HG03280 (cell line): ENCODE results near the gene SSBP2.

Experiments used
- ATAC-seq: cut with Tn5 transposase; IDR thresholded peaks from one replicate; pipeline ENCODE4 v1.9.1; 2021; ENCODE audit warnings: mild to moderate bottlenecking, moderate library complexity; ENCODE audit not compliant: unreplicated experiment

The SSBP2 gene

GRCh38 chr5:81751009-81751835, at the start of gene SSBP2:
TSS of gene SSBP2 (minus strand) at chr5:81751097. CDS start at chr5:81751042, 55 bp downstream.
- peak; percentile 79 for ATAC-seq

DNA sequence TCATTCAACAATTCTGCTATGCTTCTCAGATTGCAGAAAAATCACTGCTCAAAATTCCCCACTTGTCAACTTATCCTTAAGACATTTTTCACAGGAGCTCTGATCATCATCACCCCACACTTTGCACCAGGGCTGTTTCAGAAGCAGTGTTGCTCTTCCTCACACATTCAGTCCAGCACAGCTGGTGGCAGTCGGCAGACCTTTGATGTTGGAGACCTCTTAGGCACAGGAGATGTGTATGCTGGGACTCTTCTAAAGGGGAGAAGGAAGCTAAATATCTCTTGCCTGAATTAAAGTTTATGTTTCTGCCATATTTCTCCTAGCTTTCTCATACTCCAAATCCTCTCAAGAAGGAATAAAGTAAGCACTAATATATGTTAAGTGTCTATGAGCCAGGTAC, 44.8 kb upstream of the SSBP2 start:
- no peak for ATAC-seq

- no peak for ATAC-seq
These were observed 43.3 kb upstream of the SSBP2 start for GRCh38 chr5:81794226-81794625.

GRCh38 chr5:81790336-81790735, 39.4 kb upstream of the SSBP2 start:
- no peak for ATAC-seq

GRCh38 chr5:81789033-81789432, 38.1 kb upstream of the SSBP2 start:
- no peak for ATAC-seq

DNA sequence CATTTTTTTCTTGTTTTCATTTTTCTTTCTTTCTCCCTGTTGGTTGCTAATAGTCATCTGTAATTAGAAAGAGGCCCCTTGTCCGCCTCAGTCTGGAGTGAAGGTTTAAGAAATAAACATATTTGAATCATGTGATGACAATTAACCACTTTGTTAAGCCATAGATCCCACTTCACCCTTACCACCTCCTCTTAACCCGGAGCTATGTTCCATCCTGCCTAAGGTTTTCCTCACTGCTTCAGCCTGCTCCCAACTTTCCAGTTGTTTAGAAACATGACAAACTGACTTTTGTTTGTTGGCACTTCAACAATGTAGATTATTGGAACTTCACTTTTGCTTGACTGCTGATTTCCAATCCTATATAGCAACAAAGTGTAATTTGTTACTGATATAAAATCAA, 37.4 kb upstream of the SSBP2 start:
- ATAC-seq = no peak

DNA sequence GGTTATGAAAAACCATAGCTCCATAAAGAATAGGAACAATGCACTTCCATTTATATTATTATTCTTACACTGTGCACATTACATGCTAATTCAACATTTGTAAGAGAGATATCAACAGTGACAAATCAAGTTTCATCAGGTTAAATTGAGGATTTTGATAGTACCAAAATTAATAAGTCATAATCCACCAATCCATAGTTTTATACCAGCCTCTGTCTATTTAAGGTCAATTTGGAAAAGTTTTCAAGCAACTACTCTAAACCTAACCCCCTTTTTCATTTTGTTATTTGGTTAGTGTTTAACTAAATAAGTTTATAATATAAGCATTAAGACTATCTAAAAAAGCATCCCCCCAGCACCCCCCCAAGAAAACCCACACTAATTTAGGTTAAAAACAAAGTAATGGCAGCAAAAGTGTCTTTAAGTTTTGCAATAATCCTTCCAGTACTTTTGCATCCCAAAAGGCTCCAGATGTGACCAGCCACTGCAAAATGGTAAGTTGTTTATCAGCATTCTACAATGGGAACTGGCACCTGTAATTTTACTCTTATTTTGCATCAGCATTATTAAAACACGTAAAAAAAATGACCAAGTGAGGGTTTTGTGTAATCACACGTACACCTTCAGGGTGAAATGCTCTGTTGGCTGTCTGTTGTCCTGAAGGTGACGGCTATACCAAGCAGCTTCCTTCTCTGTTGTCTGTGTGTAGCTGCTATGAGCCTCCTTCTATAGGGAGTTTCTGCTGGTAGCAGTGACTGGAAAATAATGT, 36.8 kb upstream of the SSBP2 start:
- ATAC-seq = no peak

DNA sequence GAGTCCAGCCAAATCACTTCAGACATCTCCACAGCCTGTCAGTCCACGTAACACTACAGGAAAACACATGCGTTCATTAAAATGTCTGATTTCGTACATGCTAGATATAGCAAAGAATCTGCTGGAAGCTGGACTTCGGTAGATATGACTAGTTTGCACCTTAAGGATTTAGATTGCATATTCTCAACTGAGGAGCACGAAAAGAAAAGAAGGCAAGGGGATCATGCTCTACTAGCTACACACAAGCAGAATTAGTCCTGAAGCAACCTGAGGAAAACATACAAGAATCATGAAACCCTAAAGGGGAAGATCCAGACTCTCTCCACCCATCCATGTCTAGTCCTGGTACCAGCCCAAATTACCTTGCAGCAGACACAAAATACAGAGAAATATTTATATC, 36.1 kb upstream of the SSBP2 start:
- no peak for ATAC-seq

DNA sequence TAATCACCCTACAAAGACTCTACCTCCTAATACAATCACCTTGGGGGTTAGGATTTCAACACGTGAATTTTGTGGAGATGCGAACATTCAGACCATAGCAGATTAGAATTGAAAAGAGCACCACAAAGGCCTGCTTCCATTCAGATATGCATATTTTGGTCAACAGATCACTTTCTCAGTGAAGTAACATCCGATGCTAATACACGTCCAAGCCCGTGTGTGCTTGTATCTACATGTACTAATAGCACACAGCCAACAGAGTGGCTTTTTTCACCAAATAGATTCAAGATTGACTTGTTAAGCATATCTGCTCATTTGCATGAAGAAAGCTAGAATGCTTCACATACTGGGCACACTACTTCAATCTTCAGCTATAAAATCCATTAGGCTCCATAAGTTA, 35.6 kb upstream of the SSBP2 start:
- ATAC-seq = no peak

GRCh38 chr5:81785322-81785721, 34.4 kb upstream of the SSBP2 start:
- no peak for ATAC-seq

DNA sequence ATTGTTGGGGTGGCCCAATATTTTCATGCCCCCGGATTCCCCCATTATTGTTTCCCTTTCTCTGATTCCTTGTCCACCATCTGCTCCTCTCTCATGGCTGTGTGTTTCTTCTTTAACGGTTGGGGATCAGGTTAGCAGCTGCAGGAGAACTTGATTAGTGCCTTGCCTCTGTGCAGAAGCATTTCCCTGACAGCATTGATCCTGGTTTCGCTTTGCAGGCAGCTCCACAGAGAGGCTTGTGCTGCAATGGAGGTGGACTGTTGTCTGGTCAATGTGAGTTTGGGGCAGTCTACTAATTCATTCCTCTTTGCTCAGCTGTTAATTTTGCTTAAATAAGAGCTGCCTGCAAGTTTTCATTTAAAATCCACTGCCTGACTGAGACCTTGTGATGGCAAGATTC, 32.5 kb upstream of the SSBP2 start:
- ATAC-seq = no peak

DNA sequence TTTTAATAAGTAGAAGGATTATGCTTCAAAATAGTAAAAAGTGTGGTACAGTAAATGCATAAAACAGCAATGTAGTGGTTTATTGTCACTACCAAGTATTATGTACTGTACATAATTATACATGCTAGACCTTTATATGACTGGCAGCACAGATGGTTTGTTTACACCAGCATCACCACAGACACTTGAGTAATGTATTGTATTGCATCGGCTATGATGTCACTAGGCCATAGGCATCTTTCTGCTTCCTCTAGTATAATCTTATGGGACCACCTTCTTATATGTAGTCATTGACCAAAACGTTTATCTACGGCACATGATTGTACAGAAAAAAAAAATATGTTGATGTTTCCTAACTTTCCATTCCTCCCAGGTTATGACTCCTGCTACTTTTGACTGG, 31.9 kb upstream of the SSBP2 start:
- no peak for ATAC-seq

GRCh38 chr5:81779916-81780266, 29.0 kb upstream of the SSBP2 start:
- no peak for ATAC-seq

DNA sequence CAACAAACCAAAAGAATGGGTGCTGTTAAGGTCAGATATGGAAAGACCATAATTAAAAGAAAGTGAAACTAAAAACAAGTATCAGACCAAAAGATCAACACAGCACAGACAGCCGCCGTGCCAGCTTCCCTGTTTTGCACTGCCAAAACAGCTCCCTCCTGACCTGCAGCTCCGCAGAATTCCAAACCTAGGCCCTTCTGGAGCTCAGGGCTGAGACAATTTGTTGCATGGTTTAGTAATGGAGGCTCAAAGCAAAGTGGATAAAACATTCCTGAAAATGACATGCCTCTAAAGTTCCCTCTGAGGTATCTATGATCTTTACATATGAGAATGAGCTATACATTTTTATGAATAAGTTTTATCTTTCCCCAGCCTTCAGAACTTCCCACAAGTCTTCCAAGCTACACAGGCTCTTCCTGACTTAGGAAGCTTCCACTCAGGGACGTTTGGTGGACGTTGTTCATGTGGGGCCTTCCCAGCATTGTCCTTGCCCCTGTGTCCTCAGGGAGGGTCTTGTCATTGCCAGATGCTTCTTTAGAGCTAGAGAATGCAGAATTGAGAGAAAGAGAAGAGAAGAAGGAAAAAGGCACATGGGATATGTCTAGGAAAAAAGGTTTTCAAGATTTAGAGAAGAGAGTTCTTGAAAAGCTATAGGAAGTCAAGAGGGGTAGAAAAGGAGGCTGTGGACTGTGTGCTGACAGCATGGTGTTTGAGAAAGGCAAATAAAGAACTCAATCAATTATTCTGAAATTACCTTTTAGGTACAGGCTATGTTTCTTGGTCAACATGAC, 28.4 kb upstream of the SSBP2 start:
- peak; percentile 88 for ATAC-seq

- peak; percentile 44 for ATAC-seq
These were observed 27.7 kb upstream of the SSBP2 start for GRCh38 chr5:81778642-81779041.

DNA sequence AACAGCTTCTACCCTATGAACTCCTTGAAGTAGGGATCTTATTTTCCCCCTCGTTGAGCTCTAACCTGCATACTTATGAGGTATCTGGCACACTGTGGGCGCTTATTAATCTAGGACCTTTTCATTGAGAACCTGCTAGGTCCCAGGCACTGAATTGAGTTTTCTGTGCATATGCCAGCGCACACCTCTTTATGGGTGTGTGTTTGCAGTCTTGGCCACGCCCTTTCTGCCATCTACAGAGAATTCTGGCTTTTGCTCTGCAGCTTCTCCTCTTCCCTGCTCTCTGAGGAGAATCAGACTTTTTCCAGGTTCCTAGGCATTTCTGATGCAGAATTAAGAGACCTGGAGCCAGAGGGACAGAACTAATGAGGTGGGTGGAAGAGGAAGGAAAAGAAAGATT, 25.4 kb upstream of the SSBP2 start:
- ATAC-seq = no peak

GRCh38 chr5:81774374-81774773, 23.5 kb upstream of the SSBP2 start:
- no peak for ATAC-seq

GRCh38 chr5:81773574-81773973, 22.7 kb upstream of the SSBP2 start:
- no peak for ATAC-seq

DNA sequence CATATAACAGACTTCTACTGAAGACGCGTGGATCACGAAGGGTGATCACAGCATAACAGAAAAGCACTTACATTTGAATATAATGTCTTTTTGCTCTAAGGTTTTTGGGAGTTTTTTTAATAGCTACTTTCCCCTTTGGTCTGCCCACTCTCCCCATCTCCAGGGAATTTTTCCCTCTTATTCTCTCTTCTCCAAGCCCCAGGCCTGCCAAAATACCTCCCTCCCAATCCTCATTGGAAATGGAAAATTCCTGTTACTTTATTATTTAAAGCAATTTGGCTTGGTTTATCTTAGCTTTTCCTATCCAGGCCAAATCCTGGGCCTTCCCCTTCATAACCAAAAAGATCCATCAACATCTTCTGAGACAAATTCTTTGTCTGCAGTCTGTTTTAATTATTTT, 22.3 kb upstream of the SSBP2 start:
- ATAC-seq = no peak

DNA sequence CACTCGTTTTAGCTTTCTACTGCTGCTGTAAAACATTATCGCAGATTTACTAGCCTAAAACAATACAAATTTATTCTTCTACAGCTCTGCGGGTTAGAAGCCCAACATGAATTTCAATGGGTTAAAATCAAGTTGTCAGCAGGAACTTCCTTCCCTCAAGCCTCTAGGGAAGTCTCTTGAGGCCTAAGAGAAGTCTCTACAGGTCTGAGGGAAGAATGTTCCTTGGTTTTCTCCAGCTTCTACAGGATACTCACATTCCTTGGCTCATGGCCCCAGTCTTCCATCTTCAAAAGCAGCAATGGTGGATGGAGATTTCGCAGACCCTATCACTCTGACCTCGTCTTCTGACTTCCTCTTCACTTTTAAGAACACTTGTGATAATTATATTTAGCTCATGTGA, 21.6 kb upstream of the SSBP2 start:
- no peak for ATAC-seq

DNA sequence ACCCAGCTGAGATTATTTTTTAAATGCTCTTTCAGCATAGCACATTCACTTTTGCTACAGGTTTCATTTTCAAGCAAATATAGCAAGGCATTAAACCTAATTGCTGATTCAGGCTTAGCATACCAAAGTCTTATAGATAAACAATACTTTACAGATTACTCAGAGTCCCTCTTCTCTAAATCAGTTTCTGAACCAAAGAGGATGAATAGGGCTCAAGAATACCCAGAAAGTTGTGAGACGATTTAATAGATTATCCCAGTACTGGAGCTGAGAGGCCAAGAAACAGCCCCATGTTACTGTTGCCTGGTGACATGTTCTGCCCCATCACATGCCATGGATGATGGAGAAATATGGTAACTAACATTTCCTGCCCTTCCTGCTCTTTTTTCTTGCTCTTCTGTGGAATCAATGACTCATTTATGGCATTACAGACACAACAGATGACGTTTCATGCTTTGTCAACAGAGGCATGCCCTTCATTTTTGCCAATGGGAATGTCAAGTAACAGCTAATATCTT, 18.1 kb upstream of the SSBP2 start:
- ATAC-seq = no peak
